Effector memory CD8-positive, alpha-beta T cell (primary cell): ENCODE measurements around the gene UQCC5.
A peak's percentile ranks its signal among the peaks of the same experiment; 100 is the strongest.

ENCODE experiments used
- ATAC-seq: fragments of 150-1000 bp; cut with Tn5 transposase; replicated peaks from 2 replicates; pipeline ENCODE4 v1.10.0; 2021; ENCODE audit warnings: mild to moderate bottlenecking, moderate library complexity
- DNase-seq, 3 experiments: peaks; one replicate each; pipeline ENCODE4 v3.0.0; 2021
- H3K27ac Mint-ChIP-seq, 2 donors: one replicate each; pipeline ENCODE4 v1.8.0; 2022; ENCODE audit warnings: mild to moderate bottlenecking in 2 of 2, mixed read lengths in 2 of 2, moderate library complexity in 2 of 2
- H3K27me3 Mint-ChIP-seq, 2 donors: one replicate each; pipeline ENCODE4 v1.8.0; 2022; ENCODE audit warnings: mixed read lengths in 2 of 2
- H3K36me3 Mint-ChIP-seq: one replicate; pipeline ENCODE4 v1.8.0; 2022; ENCODE audit warnings: mild to moderate bottlenecking, moderate library complexity, mixed read lengths; ENCODE audit not compliant: insufficient read depth
- H3K4me1 Mint-ChIP-seq, 2 donors: one replicate each; pipeline ENCODE4 v1.8.0; 2022; ENCODE audit warnings: low read depth in 2 of 2, mixed read lengths in 2 of 2
- H3K4me3 Mint-ChIP-seq, 2 donors: one replicate each; pipeline ENCODE4 v1.8.0; 2022; ENCODE audit warnings: mild to moderate bottlenecking in 2 of 2, mixed read lengths in 2 of 2, moderate library complexity in 2 of 2
- H3K9me3 Mint-ChIP-seq, 2 donors: one replicate each; pipeline ENCODE4 v1.8.0; 2022; ENCODE audit warnings: mixed read lengths in 2 of 2

UQCC5 gene

DNA sequence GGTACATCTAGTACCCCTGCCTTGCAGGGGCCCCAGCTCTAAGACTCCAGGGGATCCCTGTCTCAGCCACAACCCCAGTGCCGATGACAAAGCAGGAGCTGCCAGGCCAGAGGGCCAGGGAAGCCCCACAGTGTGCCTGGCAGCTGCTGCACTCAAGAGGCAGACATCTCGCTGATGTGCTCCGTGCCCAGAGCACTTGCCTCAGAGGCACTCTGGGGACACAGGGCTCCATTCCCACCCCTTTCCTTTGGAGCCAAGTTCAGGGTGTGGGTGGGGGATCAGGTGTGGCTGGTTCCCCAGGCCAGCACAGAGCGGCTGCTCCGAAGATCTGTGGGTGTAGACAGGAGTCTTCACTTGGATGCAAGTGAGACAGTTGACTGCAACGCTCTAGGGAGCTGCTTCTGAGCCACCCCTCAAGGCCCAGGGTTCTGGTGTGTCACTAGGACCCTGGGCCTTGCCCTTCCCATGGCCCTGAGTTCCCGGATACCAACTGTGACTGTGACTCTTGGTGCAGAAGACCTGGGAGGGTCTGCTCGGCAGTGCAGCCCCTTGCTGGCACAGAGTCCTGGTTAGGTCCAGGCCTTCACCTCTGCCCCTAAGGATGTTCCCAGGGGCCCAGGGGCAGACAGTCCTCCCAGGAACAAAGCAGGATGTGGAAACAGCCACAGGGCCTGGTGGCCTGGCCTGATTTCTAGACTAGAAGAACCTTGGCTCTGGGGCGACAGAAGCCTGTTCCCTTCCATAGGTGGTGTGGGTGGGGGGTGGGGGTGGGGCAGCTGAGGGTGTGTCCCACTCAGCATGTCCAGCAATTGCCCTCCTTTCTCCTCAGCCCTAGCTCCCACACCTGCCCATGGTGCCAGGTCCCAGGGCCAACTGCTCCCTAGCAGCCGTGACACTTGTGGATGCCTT is 5.2 kb upstream of the UQCC5 start:
- Mint-ChIP-seq H3K27ac (peak overlapping the region in 1 of 2 donors; percentile 91), H3K4me3 (no peak overlapping the region), H3K36me3 (peaks cover 21% of the 10 kb centered on the region), H3K27me3 (no peaks in the 10 kb centered on the region), H3K4me1 (peaks cover 5 to 19% of the 10 kb centered on the region in 2 donors), H3K9me3 (no peaks in the 10 kb centered on the region)
- no peak for ATAC-seq
- no peak for DNase-seq

DNA sequence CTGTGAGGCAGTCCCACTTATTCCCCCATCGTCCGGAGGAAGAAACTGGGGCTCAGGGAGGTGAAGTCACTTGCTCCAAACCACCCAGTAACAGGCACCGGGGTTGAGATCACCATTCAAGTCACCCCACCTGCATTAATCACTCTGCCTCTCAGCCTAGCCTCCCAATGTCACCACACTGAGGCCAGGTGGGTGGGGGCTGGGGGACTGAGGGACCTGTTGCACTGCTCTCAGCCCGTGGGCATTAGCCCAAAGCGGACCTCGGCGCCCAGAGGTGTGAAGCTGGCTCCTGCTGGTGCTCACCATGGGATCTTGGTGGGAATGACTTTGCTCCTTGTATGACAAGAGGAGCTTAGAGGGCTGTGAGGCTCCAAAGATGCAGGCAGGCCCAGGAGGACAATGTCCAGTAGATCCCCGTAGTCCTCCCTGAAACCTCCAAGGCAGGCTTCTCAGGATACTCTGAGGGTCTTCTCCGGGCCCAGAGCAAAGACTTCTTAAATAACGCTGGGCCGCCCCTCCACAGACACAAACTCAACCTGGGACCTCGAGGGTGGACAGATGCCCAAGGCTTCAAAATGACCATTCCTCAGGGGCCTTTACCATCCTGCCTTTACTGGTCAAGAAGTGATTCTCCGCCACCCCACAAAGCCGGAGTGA is 4.4 kb upstream of the UQCC5 start:
- no peaks in the 10 kb centered on the region for H3K9me3 Mint-ChIP-seq
- peaks cover 28% of the 10 kb centered on the region for H3K36me3 Mint-ChIP-seq
- peak overlapping the region; percentile 74 to 86 for H3K4me3 Mint-ChIP-seq
- peak overlapping the region in 1 of 2 donors; percentile 91 for H3K27ac Mint-ChIP-seq
- H3K27me3 Mint-ChIP-seq: no peaks in the 10 kb centered on the region
- DNase-seq (no peak), ATAC-seq (no peak)
- H3K4me1 Mint-ChIP-seq: peaks cover 9 to 25% of the 10 kb centered on the region in 2 donors

DNA sequence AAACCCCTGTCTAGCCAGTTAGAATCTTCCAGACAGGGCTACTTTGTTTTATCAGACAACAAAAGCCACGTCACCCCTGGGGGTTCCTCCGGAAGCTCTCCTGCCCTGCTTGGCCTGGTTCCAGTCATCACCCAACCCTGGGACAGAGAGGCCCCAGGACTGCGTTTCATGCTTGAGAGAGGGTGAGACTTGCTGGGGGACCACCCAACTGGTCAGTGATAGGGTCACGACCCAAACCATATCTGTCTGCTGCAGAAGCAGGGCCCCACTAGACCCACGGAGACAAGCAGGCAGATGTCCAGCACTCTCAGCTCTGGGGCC is 3.9 kb upstream of the UQCC5 start:
- ATAC-seq (peak; percentile 4), DNase-seq (peak in 2 of 3 experiments; percentile 45 to 48)
- H3K9me3 Mint-ChIP-seq: no peaks in the 10 kb centered on the region
- no peaks in the 10 kb centered on the region for H3K27me3 Mint-ChIP-seq
- peaks cover 26% of the 10 kb centered on the region for H3K36me3 Mint-ChIP-seq
- peak overlapping the region; percentile 74 to 86 for H3K4me3 Mint-ChIP-seq
- peaks cover 12 to 30% of the 10 kb centered on the region in 2 donors for H3K4me1 Mint-ChIP-seq
- peak overlapping the region; percentile 62 to 91 for H3K27ac Mint-ChIP-seq

DNA sequence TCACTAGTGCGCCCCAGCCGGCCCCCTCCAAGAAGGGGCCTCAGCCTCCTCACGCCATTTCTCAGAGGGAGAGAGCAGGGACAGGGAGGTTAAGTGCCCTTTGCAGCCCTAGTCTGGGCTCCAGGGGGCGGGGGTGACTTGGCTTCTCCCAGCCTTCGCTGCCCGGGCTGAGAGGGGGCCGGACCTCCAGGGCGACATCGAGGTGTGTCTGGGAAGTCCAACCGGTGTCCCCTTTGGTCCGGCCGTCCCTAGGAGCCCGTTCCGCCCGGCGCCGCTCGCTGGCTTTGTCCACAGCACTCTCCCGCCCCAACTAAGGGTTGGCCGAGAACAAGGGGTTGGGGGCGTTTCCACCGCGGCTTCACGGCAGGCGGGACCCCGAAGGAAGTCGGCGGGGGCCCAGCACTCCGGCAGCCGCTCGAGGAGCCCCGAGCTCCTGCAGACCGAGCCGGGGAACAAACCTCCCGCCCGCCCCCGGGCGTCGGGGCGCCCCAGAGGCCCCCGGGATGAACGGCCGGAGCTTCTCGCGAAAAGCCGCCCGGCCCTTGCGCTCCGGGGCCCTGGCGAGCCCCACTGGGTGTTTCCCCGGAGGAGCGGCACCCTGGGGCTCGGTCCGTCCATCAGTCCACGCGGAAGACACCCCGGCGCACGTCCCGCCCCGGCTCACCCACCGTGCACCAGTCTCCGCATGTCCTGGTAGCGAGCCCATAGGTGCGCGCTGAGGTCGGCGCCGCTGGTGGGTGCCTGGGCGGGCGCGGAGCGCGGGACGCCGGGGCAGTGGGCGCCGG is 3.4 kb upstream of the UQCC5 start:
- Mint-ChIP-seq H3K27me3 (no peaks in the 10 kb centered on the region), H3K4me1 (peaks cover 18 to 36% of the 10 kb centered on the region in 2 donors), H3K36me3 (peaks cover 22% of the 10 kb centered on the region), H3K9me3 (no peaks in the 10 kb centered on the region), H3K27ac (peak overlapping the region; percentile 62 to 91), H3K4me3 (peak overlapping the region; percentile 74 to 86)
- ATAC-seq (no peak), DNase-seq (peak in 1 of 3 experiments; percentile 21)

- peaks cover 23% of the 10 kb centered on the region for H3K36me3 Mint-ChIP-seq
- no peaks in the 10 kb centered on the region for H3K9me3 Mint-ChIP-seq
- ATAC-seq: peak; percentile 28
- H3K4me3 Mint-ChIP-seq: peak within 1 kb of the TSS; percentile 74 to 93
- peak in 2 of 3 experiments; percentile 31 to 52 for DNase-seq
- H3K27ac Mint-ChIP-seq: peak within 1 kb of the TSS; percentile 62 to 91
- H3K4me1 Mint-ChIP-seq: peaks cover 22 to 41% of the 10 kb centered on the region in 2 donors
- H3K27me3 Mint-ChIP-seq: no peaks in the 10 kb centered on the region
Measured at GRCh38 chr3:52533623-52534280, 2.7 kb upstream of the UQCC5 start, which contains the start of gene NT5DC2. Gene NT5DC2 (minus strand): TSS chr3:52533857. CDS start chr3:52533737, 120 bp downstream.

- DNase-seq: no peak
- no peaks in the 10 kb centered on the region for H3K9me3 Mint-ChIP-seq
- peak overlapping the region in 1 of 2 donors; percentile 81 for H3K27ac Mint-ChIP-seq
- peaks cover 29 to 48% of the 10 kb centered on the region in 2 donors for H3K4me1 Mint-ChIP-seq
- peaks cover 30% of the 10 kb centered on the region for H3K36me3 Mint-ChIP-seq
- H3K27me3 Mint-ChIP-seq: no peaks in the 10 kb centered on the region
- H3K4me3 Mint-ChIP-seq: peak overlapping the region; percentile 70 to 93
- no peak for ATAC-seq
Measured at GRCh38 chr3:52534281-52535183, 1.9 kb upstream of the UQCC5 start.

DNA sequence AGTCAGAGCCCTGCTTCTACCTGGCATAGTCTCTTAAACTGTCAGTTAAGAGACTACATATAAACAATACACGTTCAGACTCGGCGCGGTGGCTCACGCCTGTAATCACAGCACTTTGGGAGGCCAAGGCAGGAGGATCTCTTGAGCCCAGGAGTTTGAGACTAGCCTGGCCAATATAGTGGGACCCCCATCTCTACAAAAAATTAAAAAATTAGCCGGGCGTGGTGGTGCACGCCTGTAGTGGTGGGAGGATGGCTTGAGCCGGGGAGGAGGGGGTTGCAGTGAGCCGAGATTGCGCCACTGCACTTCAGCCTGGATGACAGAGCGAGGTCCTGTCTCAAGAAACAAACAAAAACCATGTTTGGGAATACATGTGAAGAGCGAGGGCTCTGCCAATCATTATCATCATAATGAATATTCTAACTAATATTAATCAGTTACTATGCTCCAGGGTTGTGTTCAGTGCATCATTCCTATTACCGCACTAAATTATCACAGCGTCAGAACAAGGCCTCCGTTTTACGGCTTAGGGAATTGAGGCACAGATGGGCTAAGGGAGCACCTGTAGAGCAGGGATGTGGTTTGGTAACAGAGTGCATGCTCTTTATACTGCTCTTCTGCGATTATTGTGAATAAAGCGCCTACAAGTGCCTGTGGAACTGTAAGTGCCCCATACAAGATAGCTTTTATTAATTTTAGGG is 844 bp upstream of the UQCC5 start:
- no peak for DNase-seq
- H3K27ac Mint-ChIP-seq: peak overlapping the region; percentile 94 to 99

DNA sequence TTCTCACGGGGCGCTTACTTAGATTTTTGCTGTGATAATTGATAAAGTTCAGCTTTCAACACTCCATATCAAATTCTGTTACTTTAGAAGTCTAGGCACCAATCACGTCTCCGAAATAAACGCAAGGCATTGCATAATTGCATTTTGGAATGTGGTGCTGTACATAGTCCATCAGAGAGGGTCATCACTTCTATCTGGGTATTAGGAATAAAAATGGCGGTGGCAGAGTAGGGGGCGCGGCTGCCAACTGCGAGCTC is 365 bp upstream of the UQCC5 start:
- no peak for DNase-seq
- no peak for ATAC-seq
- no peaks in the 10 kb centered on the region for H3K27me3 Mint-ChIP-seq
- H3K4me1 Mint-ChIP-seq: peaks cover 33 to 49% of the 10 kb centered on the region in 2 donors
- H3K4me3 Mint-ChIP-seq: peak overlapping the region; percentile 93 to 99
- H3K36me3 Mint-ChIP-seq: peaks cover 36% of the 10 kb centered on the region
- H3K9me3 Mint-ChIP-seq: no peaks in the 10 kb centered on the region
- peak overlapping the region; percentile 94 to 99 for H3K27ac Mint-ChIP-seq

More for the DNA sequence above, 844 bp upstream of the UQCC5 start:
- Mint-ChIP-seq H3K4me1 (peaks cover 33 to 49% of the 10 kb centered on the region in 2 donors), H3K27me3 (no peaks in the 10 kb centered on the region), H3K4me3 (peak overlapping the region; percentile 93 to 99), H3K9me3 (no peaks in the 10 kb centered on the region), H3K36me3 (peaks cover 31% of the 10 kb centered on the region)
- ATAC-seq: no peak

DNA sequence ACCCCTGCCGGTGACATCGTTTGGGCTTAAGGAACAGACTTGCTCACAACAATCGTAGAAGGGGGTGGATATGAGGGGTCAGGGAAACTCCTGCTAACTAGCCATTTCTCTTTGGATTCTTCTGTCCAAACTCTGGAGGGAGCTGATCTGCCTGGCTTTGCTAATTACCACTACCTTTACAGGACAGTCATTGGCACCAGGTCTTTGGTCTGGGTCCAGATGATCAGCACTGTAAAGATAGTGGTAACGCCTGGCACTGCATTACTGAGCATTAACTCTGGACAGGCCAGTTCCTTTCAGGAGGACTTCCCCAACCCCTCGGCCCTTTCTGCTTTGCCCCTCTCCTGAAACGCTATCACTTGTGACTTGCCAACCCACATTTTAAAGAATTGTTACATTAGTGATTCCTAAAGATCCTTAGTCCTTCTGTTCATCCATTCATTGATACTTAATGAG is 788 bp downstream of the UQCC5 start:
- H3K4me1 Mint-ChIP-seq: peaks cover 33 to 48% of the 10 kb centered on the region in 2 donors
- H3K9me3 Mint-ChIP-seq: no peaks in the 10 kb centered on the region
- peak overlapping the region; percentile 93 to 99 for H3K4me3 Mint-ChIP-seq
- no peaks in the 10 kb centered on the region for H3K27me3 Mint-ChIP-seq
- peak overlapping the region; percentile 94 to 99 for H3K27ac Mint-ChIP-seq
- DNase-seq (no peak), ATAC-seq (no peak)
- H3K36me3 Mint-ChIP-seq: peaks cover 35% of the 10 kb centered on the region

DNA sequence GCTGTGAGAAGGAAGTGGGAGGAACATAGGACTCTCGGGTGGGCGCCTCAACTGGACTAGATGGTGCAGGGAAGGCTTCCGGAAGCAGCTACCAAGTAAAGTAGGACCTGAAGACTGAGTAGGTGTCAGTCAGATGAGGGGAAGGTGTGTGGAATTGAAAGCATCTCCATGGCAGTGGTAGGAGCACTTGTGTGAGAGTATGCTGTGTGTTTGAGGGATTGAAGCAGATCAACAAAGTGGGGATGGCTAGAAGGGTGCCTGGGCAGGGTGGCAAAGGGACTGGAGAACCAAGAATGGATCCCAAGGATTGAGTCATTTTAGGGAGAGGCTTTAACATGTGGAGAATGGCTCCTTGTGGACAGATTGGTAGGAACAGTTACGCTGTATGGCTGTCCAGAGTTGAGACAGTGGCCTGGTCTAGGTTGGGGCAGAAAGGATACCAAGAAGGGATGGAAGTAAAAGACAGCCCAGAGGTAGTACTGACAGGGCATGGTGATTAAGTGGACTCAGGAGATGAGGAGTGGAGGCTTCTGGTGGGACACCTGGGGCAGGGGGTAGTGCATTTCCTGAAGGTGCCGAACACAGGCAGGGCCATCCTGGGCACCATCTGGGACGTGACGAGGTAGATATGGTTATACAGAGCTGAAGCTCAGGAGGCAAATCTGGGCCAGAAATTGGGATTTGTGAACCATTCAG is 1.5 kb downstream of the UQCC5 start:
- no peaks in the 10 kb centered on the region for H3K9me3 Mint-ChIP-seq
- peak overlapping the region; percentile 94 to 99 for H3K27ac Mint-ChIP-seq
- no peaks in the 10 kb centered on the region for H3K27me3 Mint-ChIP-seq
- H3K4me1 Mint-ChIP-seq: peaks cover 33 to 43% of the 10 kb centered on the region in 2 donors
- H3K4me3 Mint-ChIP-seq: peak overlapping the region; percentile 93 to 99
- no peak for ATAC-seq
- DNase-seq: no peak
- H3K36me3 Mint-ChIP-seq: peaks cover 30% of the 10 kb centered on the region

GRCh38 chr3:52539010-52539653 is 2.7 kb downstream of the UQCC5 start:
- Mint-ChIP-seq H3K4me3 (peak overlapping the region; percentile 15 to 26), H3K27me3 (no peaks in the 10 kb centered on the region), H3K27ac (peak overlapping the region; percentile 77 to 94), H3K9me3 (no peaks in the 10 kb centered on the region), H3K4me1 (peaks cover 33 to 43% of the 10 kb centered on the region in 2 donors), H3K36me3 (peaks cover 29% of the 10 kb centered on the region)
- no peak for DNase-seq
- ATAC-seq: no peak
